ENCODE data around the gene GAGE12D.
"Not testable (repeated sequence)": the region's sequence is repeated elsewhere in the genome, so short reads cannot be mapped to it uniquely, and the experiment has no call there.

DNA sequence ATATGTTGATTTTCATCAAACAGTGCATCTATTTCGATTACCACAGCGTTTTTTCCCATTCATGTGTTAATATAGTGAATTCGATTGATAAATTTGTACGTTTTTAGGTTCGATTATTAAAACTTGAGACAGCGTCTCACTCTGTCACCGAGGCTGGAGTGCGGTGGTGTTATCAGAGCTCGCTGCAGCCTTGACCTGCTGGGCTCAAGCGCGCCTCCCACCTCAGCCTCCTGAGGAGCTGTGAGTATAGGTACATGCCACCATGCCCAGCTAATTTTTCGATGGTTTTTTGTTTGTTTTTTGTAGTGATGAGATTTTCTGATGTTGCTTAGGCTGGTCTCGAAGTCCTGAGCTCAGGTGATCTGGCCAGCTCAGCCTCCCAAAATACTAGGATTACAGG is 27.6 kb downstream of the GAGE12D start:
- TF ChIP-seq, protein P1, sequence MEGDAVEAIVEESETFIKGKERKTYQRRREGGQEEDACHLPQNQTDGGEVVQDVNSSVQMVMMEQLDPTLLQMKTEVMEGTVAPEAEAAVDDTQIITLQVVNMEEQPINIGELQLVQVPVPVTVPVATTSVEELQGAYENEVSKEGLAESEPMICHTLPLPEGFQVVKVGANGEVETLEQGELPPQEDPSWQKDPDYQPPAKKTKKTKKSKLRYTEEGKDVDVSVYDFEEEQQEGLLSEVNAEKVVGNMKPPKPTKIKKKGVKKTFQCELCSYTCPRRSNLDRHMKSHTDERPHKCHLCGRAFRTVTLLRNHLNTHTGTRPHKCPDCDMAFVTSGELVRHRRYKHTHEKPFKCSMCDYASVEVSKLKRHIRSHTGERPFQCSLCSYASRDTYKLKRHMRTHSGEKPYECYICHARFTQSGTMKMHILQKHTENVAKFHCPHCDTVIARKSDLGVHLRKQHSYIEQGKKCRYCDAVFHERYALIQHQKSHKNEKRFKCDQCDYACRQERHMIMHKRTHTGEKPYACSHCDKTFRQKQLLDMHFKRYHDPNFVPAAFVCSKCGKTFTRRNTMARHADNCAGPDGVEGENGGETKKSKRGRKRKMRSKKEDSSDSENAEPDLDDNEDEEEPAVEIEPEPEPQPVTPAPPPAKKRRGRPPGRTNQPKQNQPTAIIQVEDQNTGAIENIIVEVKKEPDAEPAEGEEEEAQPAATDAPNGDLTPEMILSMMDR (IDR thresholded peaks at IDR 0.05): not testable (repeated sequence)
- not testable (repeated sequence) for TF ChIP-seq POLR2AphosphoS5 (IDR thresholded peaks at IDR 0.05; ENCODE audit: insufficient read depth in 1 of 2, low read depth in 1 of 2); POLR2A (IDR thresholded peaks at IDR 0.05)

Measured in vagina (tissue), 2 donors.